ENCODE results near the gene GOSR2.

DNA sequence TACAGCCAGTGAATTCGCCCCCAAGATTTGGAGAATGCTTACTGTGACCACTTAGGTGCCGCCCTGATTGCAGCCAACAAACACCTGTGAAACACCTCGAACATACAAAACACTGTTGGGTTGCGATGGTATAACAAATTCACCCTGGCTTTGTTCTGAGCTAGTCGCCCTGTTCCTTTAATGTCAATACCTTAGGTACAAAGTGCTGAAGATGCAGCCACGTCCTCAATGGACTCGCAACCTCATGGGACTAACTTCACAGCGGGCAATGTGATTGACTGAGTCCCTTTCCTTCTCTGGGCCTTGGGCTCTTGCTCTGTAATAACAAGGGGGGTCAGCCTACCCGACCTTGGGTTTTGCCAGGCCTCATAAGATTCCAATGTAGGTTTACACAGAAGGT lies 28.9 kb upstream of the GOSR2 start:
- no peak for TF ChIP-seq POLR2AphosphoS5 (IDR thresholded peaks at IDR 0.05)
- TF ChIP-seq, protein P1, sequence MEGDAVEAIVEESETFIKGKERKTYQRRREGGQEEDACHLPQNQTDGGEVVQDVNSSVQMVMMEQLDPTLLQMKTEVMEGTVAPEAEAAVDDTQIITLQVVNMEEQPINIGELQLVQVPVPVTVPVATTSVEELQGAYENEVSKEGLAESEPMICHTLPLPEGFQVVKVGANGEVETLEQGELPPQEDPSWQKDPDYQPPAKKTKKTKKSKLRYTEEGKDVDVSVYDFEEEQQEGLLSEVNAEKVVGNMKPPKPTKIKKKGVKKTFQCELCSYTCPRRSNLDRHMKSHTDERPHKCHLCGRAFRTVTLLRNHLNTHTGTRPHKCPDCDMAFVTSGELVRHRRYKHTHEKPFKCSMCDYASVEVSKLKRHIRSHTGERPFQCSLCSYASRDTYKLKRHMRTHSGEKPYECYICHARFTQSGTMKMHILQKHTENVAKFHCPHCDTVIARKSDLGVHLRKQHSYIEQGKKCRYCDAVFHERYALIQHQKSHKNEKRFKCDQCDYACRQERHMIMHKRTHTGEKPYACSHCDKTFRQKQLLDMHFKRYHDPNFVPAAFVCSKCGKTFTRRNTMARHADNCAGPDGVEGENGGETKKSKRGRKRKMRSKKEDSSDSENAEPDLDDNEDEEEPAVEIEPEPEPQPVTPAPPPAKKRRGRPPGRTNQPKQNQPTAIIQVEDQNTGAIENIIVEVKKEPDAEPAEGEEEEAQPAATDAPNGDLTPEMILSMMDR (IDR thresholded peaks at IDR 0.05) = no peak
- TF ChIP-seq POLR2A (IDR thresholded peaks at IDR 0.05; ENCODE audit: low read depth) = no peak
- TF ChIP-seq EP300 (IDR thresholded peaks at IDR 0.05) = no peak
